Caco-2 (cell line): ENCODE data around the gene VPS13D. TPM values are rescaled to one million over a fixed set of nuclear protein-coding genes. Genes with fewer than 3 reads are reported as not detected.
"Not testable (repeated sequence)": the region's sequence is repeated elsewhere in the genome, so short reads cannot be mapped to it uniquely, and the experiment has no call there.

Source experiments
- BruUV-seq: library from RNA; stranded (reverse); fragments of 400-500 nt; replicated peaks from 2 replicates; lab custom pipeline; 2021; lab: Mats Ljungman, UMichigan
- CTCF ChIA-PET: fragments of 300-600 bp; sonication (Branson Sonifier 250); formaldehyde crosslinking; loops from one replicate; lab custom pipeline; 2022; ENCODE audit warnings: antibody characterized with exemption; lab: Charles Lee
- POLR2A ChIA-PET: fragments of 300-600 bp; sonication (Branson Sonifier 250); formaldehyde crosslinking; loops from one replicate; lab custom pipeline; 2022; ENCODE audit warnings: antibody characterized with exemption; lab: Charles Lee
- DNase-seq, 2 experiments: peaks; one replicate each; pipeline versions ENCODE4 v3.0.0 to v3.0.0-alpha.2; 2020 to 2022
- H3K27me3 ChIP-seq: replicated peaks from 2 replicates; pipeline ENCODE4 v1.6.0; 2011; ENCODE audit warnings: low read length; ENCODE audit not compliant: control insufficient read depth, insufficient read depth
- H3K36me3 ChIP-seq: 2 replicates; pipeline ENCODE4 v1.5.1; 2011; ENCODE audit warnings: low read length; ENCODE audit not compliant: control insufficient read depth, insufficient read depth
- H3K4me1 ChIP-seq: fragments of 250-450 bp; sonication (Bioruptor Pico); 2 replicates; pipeline ENCODE4 v1.5.1; 2020; ENCODE audit warnings: mild to moderate bottlenecking
- H3K4me3 ChIP-seq: 2 replicates; pipeline ENCODE4 v1.5.1; 2011; ENCODE audit warnings: low read depth, mild to moderate bottlenecking, control low read depth, low read length
- H3K9me3 ChIP-seq: fragments of 250-450 bp; sonication (Bioruptor Pico); 2 replicates; pipeline ENCODE4 v1.5.1; 2020; ENCODE audit warnings: mild to moderate bottlenecking, moderate library complexity
- H3K27ac Mint-ChIP-seq: one replicate; pipeline ENCODE4 v1.8.0; 2022; ENCODE audit warnings: mixed read lengths; ENCODE audit not compliant: unreplicated experiment
- H3K27me3 Mint-ChIP-seq: one replicate; pipeline ENCODE4 v1.8.0; 2022; ENCODE audit warnings: mixed read lengths; ENCODE audit not compliant: insufficient read depth, unreplicated experiment
- H3K36me3 Mint-ChIP-seq: one replicate; pipeline ENCODE4 v1.8.0; 2022; ENCODE audit warnings: mild to moderate bottlenecking, mixed read lengths; ENCODE audit not compliant: insufficient read depth, unreplicated experiment
- H3K4me1 Mint-ChIP-seq: one replicate; pipeline ENCODE4 v1.8.0; 2022; ENCODE audit warnings: low read depth, mixed read lengths; ENCODE audit not compliant: unreplicated experiment
- H3K4me3 Mint-ChIP-seq: one replicate; pipeline ENCODE4 v1.8.0; 2022; ENCODE audit warnings: mild to moderate bottlenecking, moderate library complexity, mixed read lengths; ENCODE audit not compliant: unreplicated experiment
- H3K9me3 Mint-ChIP-seq: one replicate; pipeline ENCODE4 v1.8.0; 2022; ENCODE audit warnings: mixed read lengths; ENCODE audit not compliant: unreplicated experiment
- CTCF ChIP-seq, 2 experiments: fragments of 200-600 bp in 1 of 2; IDR thresholded peaks; 1 replicate in 1 of 2; 2 replicates in 1 of 2; pipeline versions ENCODE4 v1.5.1 to v1.8.0; 2011 to 2022; ENCODE audit warnings: antibody characterized with exemption in 1 of 2, control low read depth in 1 of 2, inconsistent platforms in 1 of 2, low read depth in 1 of 2, low read length in 1 of 2, mild to moderate bottlenecking in 1 of 2, moderate library complexity in 1 of 2; ENCODE audit not compliant: insufficient read depth in 1 of 2, severe bottlenecking in 1 of 2, unreplicated experiment in 1 of 2
- intact Hi-C: fragments of 100-400 bp; cut with micrococcal nuclease; formaldehyde crosslinking; loops from one replicate; pipeline ENCODE4 v1.10.0; 2022; ENCODE audit not compliant: unreplicated experiment
- total RNA-seq: library from RNA; stranded (reverse); gene quantifications from 2 replicates; pipeline ENCODE4 v1.2.3, GENCODE V29; 2022

Gene VPS13D
- total RNA-seq, 1 experiment from 2014 or later: 25.6 TPM

DNA sequence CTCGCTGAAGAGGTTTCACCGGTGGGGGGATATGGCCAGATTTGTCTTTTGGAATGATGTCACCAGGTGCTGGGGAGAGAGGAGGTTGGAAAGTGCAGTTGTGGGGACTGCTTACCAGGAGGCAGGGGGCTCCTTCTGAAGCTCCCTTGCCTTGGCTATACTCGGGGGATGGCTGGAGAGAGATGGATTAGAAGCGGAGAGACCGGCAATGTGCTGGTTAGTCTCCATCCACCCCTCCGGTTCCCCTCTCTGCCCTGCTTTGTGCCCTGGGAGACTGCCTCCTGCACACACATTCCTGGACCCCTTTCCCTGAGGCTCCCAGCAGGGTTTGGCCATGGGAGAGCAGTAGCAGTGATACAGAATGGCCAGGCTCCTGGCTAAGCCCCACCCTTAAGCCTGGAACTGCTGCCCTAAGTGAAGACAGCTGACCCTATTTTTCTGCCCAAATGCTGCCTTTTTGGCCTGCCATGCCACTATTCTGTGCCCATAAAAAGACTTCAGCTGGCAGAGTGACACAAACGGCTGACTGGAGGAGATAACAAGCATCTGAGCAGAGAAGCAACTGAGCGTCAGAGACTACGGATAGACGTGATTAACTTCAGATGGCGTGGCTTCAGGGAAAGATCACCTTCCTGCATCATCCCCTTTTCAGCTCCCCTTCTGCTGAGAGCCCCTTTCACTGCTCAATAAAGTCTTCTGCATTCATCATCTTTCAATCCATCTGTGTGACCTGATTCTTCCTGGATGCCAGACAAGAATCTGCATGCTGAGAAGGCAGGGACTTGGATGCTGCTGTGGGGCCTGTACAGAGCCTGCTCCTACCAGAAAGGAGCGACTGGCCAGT lies 14.5 kb upstream of the VPS13D start:
- BruUV-seq: no TSS peak

GRCh38 chr1:12219800-12220199 lies 10.0 kb upstream of the VPS13D start:
- Mint-ChIP-seq H3K4me3 (no peak overlapping the region), H3K27me3 (no peaks in the 10 kb centered on the region), H3K27ac (no peak overlapping the region), H3K36me3 (no peaks in the 10 kb centered on the region), H3K4me1 (no peaks in the 10 kb centered on the region), H3K9me3 (peaks cover 10% of the 10 kb centered on the region)
- ChIA-PET POLR2A (no interaction called here), CTCF (no interaction called here)
- no peak for TF ChIP-seq CTCF (IDR thresholded peaks at IDR 0.05; ENCODE audit: insufficient read depth in 1 of 2, low read depth in 1 of 2, low read length in 1 of 2, severe bottlenecking in 1 of 2, unreplicated experiment in 1 of 2)
- Histone ChIP-seq H3K36me3 (no peaks in the 10 kb centered on the region), H3K27me3 (no peaks in the 10 kb centered on the region), H3K4me3 (no peak overlapping the region), H3K9me3 (no peaks in the 10 kb centered on the region), H3K4me1 (peaks cover 8% of the 10 kb centered on the region)
- no TSS peak for BruUV-seq
- no peak for DNase-seq
- intact Hi-C loops: no loop called here

More for the DNA sequence above, 14.5 kb upstream of the VPS13D start:
- CTCF ChIA-PET: no interaction called here
- Mint-ChIP-seq H3K27me3 (peaks cover 6% of the 10 kb centered on the region), H3K27ac (no peak overlapping the region), H3K4me3 (no peak overlapping the region), H3K9me3 (no peaks in the 10 kb centered on the region), H3K36me3 (no peaks in the 10 kb centered on the region), H3K4me1 (no peaks in the 10 kb centered on the region)
- Histone ChIP-seq H3K4me1 (peaks cover 8% of the 10 kb centered on the region), H3K9me3 (no peaks in the 10 kb centered on the region), H3K27me3 (no peaks in the 10 kb centered on the region), H3K4me3 (no peak overlapping the region), H3K36me3 (no peaks in the 10 kb centered on the region)
- POLR2A ChIA-PET: no interaction called here
- TF ChIP-seq CTCF (IDR thresholded peaks at IDR 0.05; ENCODE audit: insufficient read depth in 1 of 2, low read depth in 1 of 2, low read length in 1 of 2, severe bottlenecking in 1 of 2, unreplicated experiment in 1 of 2): no peak
- no peak for DNase-seq
- intact Hi-C loops: no loop called here

DNA sequence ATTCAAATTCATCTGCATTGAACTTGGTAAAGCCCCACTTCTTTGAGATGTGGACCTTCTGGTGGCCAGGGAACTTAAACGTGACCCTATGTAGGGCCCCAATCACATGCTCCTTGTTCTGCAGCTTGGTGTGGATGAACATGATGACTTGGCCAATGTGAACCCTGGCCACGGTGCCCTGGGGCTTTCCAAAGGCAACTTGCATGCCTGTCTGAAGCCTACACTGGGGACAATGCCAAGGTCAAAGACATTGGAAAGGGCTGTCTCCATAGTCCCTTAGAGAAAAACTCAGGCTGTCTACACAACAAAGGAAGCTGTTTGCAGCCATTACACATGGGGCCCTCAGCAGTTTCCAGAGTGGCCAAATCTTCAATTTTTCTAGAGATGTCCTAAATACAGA lies 8.9 kb upstream of the VPS13D start:
- no peak for DNase-seq
- no peaks in the 10 kb centered on the region for H3K36me3 Mint-ChIP-seq
- ChIA-PET POLR2A (no interaction called here), CTCF (no interaction called here)
- H3K4me3 Mint-ChIP-seq: no peak overlapping the region
- H3K9me3 Mint-ChIP-seq: peaks cover 10% of the 10 kb centered on the region
- BruUV-seq: no TSS peak
- Histone ChIP-seq H3K9me3 (no peaks in the 10 kb centered on the region), H3K4me1 (peaks cover 8% of the 10 kb centered on the region), H3K27me3 (no peaks in the 10 kb centered on the region), H3K36me3 (no peaks in the 10 kb centered on the region), H3K4me3 (no peak overlapping the region)
- intact Hi-C loops: no loop called here
- no peaks in the 10 kb centered on the region for H3K27me3 Mint-ChIP-seq
- H3K27ac Mint-ChIP-seq: no peak overlapping the region
- H3K4me1 Mint-ChIP-seq: no peaks in the 10 kb centered on the region
- TF ChIP-seq CTCF (IDR thresholded peaks at IDR 0.05; ENCODE audit: insufficient read depth in 1 of 2, low read depth in 1 of 2, low read length in 1 of 2, severe bottlenecking in 1 of 2, unreplicated experiment in 1 of 2): no peak

- BruUV-seq, H3K36me3 Mint-ChIP-seq, H3K9me3 ChIP-seq, H3K27me3 ChIP-seq, POLR2A ChIA-PET, H3K36me3 ChIP-seq, intact Hi-C loops, DNase-seq, H3K27ac Mint-ChIP-seq, H3K4me1 ChIP-seq, H3K4me3 ChIP-seq, H3K9me3 Mint-ChIP-seq, H3K27me3 Mint-ChIP-seq, H3K4me1 Mint-ChIP-seq, CTCF ChIA-PET, H3K4me3 Mint-ChIP-seq: not testable (repeated sequence)
Measured at GRCh38 chr1:12222700-12223099, 7.1 kb upstream of the VPS13D start.

- intact Hi-C loops, H3K27ac Mint-ChIP-seq, H3K27me3 Mint-ChIP-seq, H3K27me3 ChIP-seq, BruUV-seq, H3K9me3 Mint-ChIP-seq, DNase-seq, H3K4me1 Mint-ChIP-seq, H3K4me1 ChIP-seq, CTCF ChIA-PET, H3K36me3 Mint-ChIP-seq, H3K36me3 ChIP-seq, H3K9me3 ChIP-seq, POLR2A ChIA-PET, H3K4me3 ChIP-seq, H3K4me3 Mint-ChIP-seq: not testable (repeated sequence)
Measured at GRCh38 chr1:12224092-12224491, 5.7 kb upstream of the VPS13D start.
